Measurements from ENCODE around the gene QKI. TPM values are rescaled to one million over a fixed set of nuclear protein-coding genes. Genes with fewer than 3 reads are reported as not detected.
A peak's percentile ranks its signal among the peaks of the same experiment; 100 is the strongest.
"Not testable (repeated sequence)": the region's sequence is repeated elsewhere in the genome, so short reads cannot be mapped to it uniquely, and the experiment has no call there.

The QKI gene
- total RNA-seq, 6 experiments from 2014 or later: 47.6 to 80.8 (median 76.3) TPM

GRCh38 chr6:163383912-163384311, 30.6 kb upstream of the QKI start:
- intact Hi-C loops (cut with DNase I): no loop called here
- Histone ChIP-seq H3K9me3 (no peaks in the 10 kb centered on the region), H3K4me1 (no peaks in the 10 kb centered on the region), H3K4me3 (no peak overlapping the region), H3K27me3 (no peaks in the 10 kb centered on the region), H3K36me3 (no peaks in the 10 kb centered on the region), H3K27ac (no peak overlapping the region)
- TF ChIP-seq CTCF (IDR thresholded peaks at IDR 0.05) (no peak), POLR2A (IDR thresholded peaks at IDR 0.05) (no peak)
- ATAC-seq (no peak), DNase-seq (no peak)
- WGBS (ENCODE audit: insufficient coverage, low coverage, low lambda C conversion rate, missing lambda C conversion rate): 95% methylated on average over 5 of the region's 5 CpGs

GRCh38 chr6:163384510-163384909, 30.0 kb upstream of the QKI start:
- no peaks in the 10 kb centered on the region for H3K36me3 ChIP-seq
- H3K27ac ChIP-seq: no peak overlapping the region
- TF ChIP-seq POLR2A (IDR thresholded peaks at IDR 0.05): no peak
- no peak for TF ChIP-seq CTCF (IDR thresholded peaks at IDR 0.05)
- ATAC-seq: no peak
- H3K27me3 ChIP-seq: no peaks in the 10 kb centered on the region
- 48% methylated on average over 2 of the region's 2 CpGs for WGBS (ENCODE audit: insufficient coverage, low coverage, low lambda C conversion rate, missing lambda C conversion rate)
- DNase-seq: no peak
- no peak overlapping the region for H3K4me3 ChIP-seq
- intact Hi-C loops (cut with DNase I): no loop called here
- no peaks in the 10 kb centered on the region for H3K4me1 ChIP-seq
- no peaks in the 10 kb centered on the region for H3K9me3 ChIP-seq

- intact Hi-C loops (cut with DNase I); H3K4me1 ChIP-seq; ATAC-seq; H3K27ac ChIP-seq; H3K27me3 ChIP-seq; H3K36me3 ChIP-seq; DNase-seq; H3K9me3 ChIP-seq; H3K4me3 ChIP-seq: not testable (repeated sequence)
- no CpG with 5 or more reads among the region's 13 CpGs for WGBS (ENCODE audit: insufficient coverage, low coverage, low lambda C conversion rate, missing lambda C conversion rate)
Measured at GRCh38 chr6:163385503-163385902, 29.0 kb upstream of the QKI start.

- TF ChIP-seq POLR2A (IDR thresholded peaks at IDR 0.05) (no peak), CTCF (IDR thresholded peaks at IDR 0.05) (no peak)
- H3K27me3 ChIP-seq: no peaks in the 10 kb centered on the region
- H3K4me1 ChIP-seq: no peaks in the 10 kb centered on the region
- no peak for DNase-seq
- no peak for ATAC-seq
- H3K4me3 ChIP-seq: no peak overlapping the region
- no peaks in the 10 kb centered on the region for H3K36me3 ChIP-seq
- H3K9me3 ChIP-seq: no peaks in the 10 kb centered on the region
- intact Hi-C loops (cut with DNase I): no loop called here
- no peak overlapping the region for H3K27ac ChIP-seq
- 62% methylated on average over 7 of the region's 8 CpGs for WGBS (ENCODE audit: insufficient coverage, low coverage, low lambda C conversion rate, missing lambda C conversion rate)
Measured at GRCh38 chr6:163386329-163386908, 28.1 kb upstream of the QKI start.

- H3K9me3 ChIP-seq: no peaks in the 10 kb centered on the region
- peak; percentile 53 to 86 (median 81) for ATAC-seq
- no peak for DNase-seq
- no peaks in the 10 kb centered on the region for H3K27me3 ChIP-seq
- no peak overlapping the region for H3K4me3 ChIP-seq
- peaks cover 0 to 1% (median 0%) of the 10 kb centered on the region in 4 donors for H3K4me1 ChIP-seq
- intact Hi-C loops (cut with DNase I): no loop called here
- TF ChIP-seq CTCF (IDR thresholded peaks at IDR 0.05): no peak
- TF ChIP-seq POLR2A (IDR thresholded peaks at IDR 0.05): no peak
- 85% methylated on average over 5 of the region's 5 CpGs for WGBS (ENCODE audit: insufficient coverage, low coverage, low lambda C conversion rate, missing lambda C conversion rate)
- no peak overlapping the region for H3K27ac ChIP-seq
- no peaks in the 10 kb centered on the region for H3K36me3 ChIP-seq
Measured at GRCh38 chr6:163387317-163387716, 27.2 kb upstream of the QKI start.

Measured in right lobe of liver (tissue), 6 donors.